ENCODE results near the gene SLC25A23. TPM values are rescaled to one million over a fixed set of nuclear protein-coding genes. Genes with fewer than 3 reads are reported as not detected.

Gene SLC25A23
- total and polyA plus RNA-seq, 9 of the 15 experiments (the other 6 are each of a cell fraction or from before 2014, with no cell fraction given) = 6.1 to 72.0 (median 26.6) TPM

- no peak for TF ChIP-seq ETV1 (tag; conservative IDR thresholded peaks at IDR 0.05; ENCODE audit: low read depth)
- no peak for TF ChIP-seq RFX1 (IDR thresholded peaks at IDR 0.05)
- no peak for TF ChIP-seq HDGF (IDR thresholded peaks at IDR 0.05)
- no peak for TF ChIP-seq RFX5 (IDR thresholded peaks at IDR 0.05; ENCODE audit: low read depth, low read length)
Measured at GRCh38 chr19:6494438-6495036, 34.9 kb upstream of the SLC25A23 start (continued).

GRCh38 chr19:6491802-6492592 is 32.4 kb upstream of the SLC25A23 start:
- in situ Hi-C loops (cut with MboI) = no loop called here
- H3K36me3 ChIP-seq (ENCODE audit: control insufficient read depth, insufficient read depth, low read length) = no peaks in the 10 kb centered on the region
- DNase-seq (ENCODE audit: extremely low read depth in 1 of 4, low spot score in 3 of 4) = peak in 1 of 4 experiments; percentile 2
- 9% methylated on average over 3 of the region's 4 CpGs for WGBS (ENCODE audit: insufficient coverage, low coverage, missing lambda C conversion rate)
- ChIA-PET POLR2A (interaction anchor here (0.6 kb wide), 1 partner anchor 383 kb away, joined by 3 read pairs; no protein-coding TSS in a partner anchor), CTCF (ENCODE audit: low intra/inter-chr PET ratio) (interaction anchor here (0.8 kb wide), 1 partner anchor 9 kb away, joined by 4 read pairs; no protein-coding TSS in a partner anchor)
- H3K4me3 ChIP-seq = no peak overlapping the region
- no peak overlapping the region for H3K4me2 ChIP-seq (ENCODE audit: insufficient read depth, low read length)
- H3K9me1 ChIP-seq (ENCODE audit: control insufficient read depth, insufficient read depth, low read length) = no peaks in the 10 kb centered on the region
- no peak overlapping the region for H3K9ac ChIP-seq (ENCODE audit: insufficient read depth in 1 of 2, low read depth in 2 of 2, low read length in 2 of 2)
- ATAC-seq = no peak
- H3K27me3 ChIP-seq (ENCODE audit: control insufficient read depth in 2 of 2, insufficient read depth in 2 of 2, low read length in 2 of 2) = no peaks in the 10 kb centered on the region
- peaks cover 5% of the 10 kb centered on the region in 2 experiments; a peak in 4 of 5 replicates for H3K4me1 ChIP-seq (replicated peaks in 1 of 2; ENCODE audit: control insufficient read depth in 2 of 2, insufficient read depth in 2 of 2, low read length in 2 of 2)
- intact Hi-C loops (cut with micrococcal nuclease) = no loop called here
- FAIRE-seq = peak; percentile 54
- no peak overlapping the region for H3K27ac ChIP-seq (ENCODE audit: extremely low read depth, low read depth, low read length)
- no peaks in the 10 kb centered on the region for H4K20me1 ChIP-seq (replicated peaks; ENCODE audit: control insufficient read depth, insufficient read depth, low read length)
- no peaks in the 10 kb centered on the region; the same call in 1 of the 2 replicates for H3K9me3 ChIP-seq (replicated peaks; ENCODE audit: control insufficient read depth, insufficient read depth, low read depth, low read length)
- no TSS peak for BruUV-seq (replicated peaks)
- H3K79me2 ChIP-seq (ENCODE audit: control insufficient read depth, insufficient read depth, low read length) = no peaks in the 10 kb centered on the region
- H2AFZ ChIP-seq (ENCODE audit: low read depth, low read length) = no peak overlapping the region
- TF ChIP-seq YY1 (IDR thresholded peaks at IDR 0.05; ENCODE audit: borderline replicate concordance in 1 of 3, control insufficient read depth in 1 of 3, extremely low read depth in 1 of 3, insufficient read depth in 3 of 3, insufficient read length in 1 of 3, insufficient replicate concordance in 2 of 3, low read depth in 1 of 3, low read length in 2 of 3) = peak in 1 of 3 experiments; percentile 56
- no peak for TF ChIP-seq DIDO1 (tag; IDR thresholded peaks at IDR 0.05; ENCODE audit: low read depth)
- no peak for TF ChIP-seq SMARCB1 (IDR thresholded peaks at IDR 0.05; ENCODE audit: insufficient read length, low read depth)

Data from K562 (cell line).